Brain microvascular endothelial cell (primary cell): ENCODE results near the gene TMEM273.

ENCODE experiments used
- DNase-seq: peaks from one replicate; pipeline ENCODE4 v3.0.0-alpha.2; 2020
- H3K27ac ChIP-seq: fragments of 250-450 bp; sonication (Bioruptor Pico); 2 replicates; pipeline ENCODE4 v1.5.1; 2020; ENCODE audit warnings: mild to moderate bottlenecking, moderate library complexity
- H3K27me3 ChIP-seq: fragments of 250-450 bp; sonication (Bioruptor Pico); replicated peaks from 2 replicates; pipeline ENCODE4 v1.5.1; 2020; ENCODE audit warnings: mild to moderate bottlenecking
- H3K36me3 ChIP-seq: fragments of 250-450 bp; sonication (Bioruptor Pico); replicated peaks from 2 replicates; pipeline ENCODE4 v1.5.1; 2020; ENCODE audit warnings: mild to moderate bottlenecking
- H3K4me3 ChIP-seq: 2 replicates; pipeline ENCODE4 v1.5.1; 2011; ENCODE audit warnings: low read depth, mild to moderate bottlenecking, control low read depth, low read length, moderate library complexity
- in situ Hi-C: cut with HindIII; loops from 2 replicates; pipeline ENCODE4 v1.10.0; 2017; ENCODE audit warnings: low sequenced_read_pairs, low pct_ligation_motif_present
- TF ChIP-seq, protein P1 (sequence below): IDR thresholded peaks from 2 replicates; pipeline ENCODE4 v1.5.1; 2011; ENCODE audit warnings: low read depth, mild to moderate bottlenecking, moderate library complexity, low read length, control low read depth, inconsistent platforms; ENCODE audit errors: missing control alignments

TMEM273 gene

GRCh38 chr10:49111320-49111698, 76.9 kb downstream of the TMEM273 start:
- TF ChIP-seq, protein P1, sequence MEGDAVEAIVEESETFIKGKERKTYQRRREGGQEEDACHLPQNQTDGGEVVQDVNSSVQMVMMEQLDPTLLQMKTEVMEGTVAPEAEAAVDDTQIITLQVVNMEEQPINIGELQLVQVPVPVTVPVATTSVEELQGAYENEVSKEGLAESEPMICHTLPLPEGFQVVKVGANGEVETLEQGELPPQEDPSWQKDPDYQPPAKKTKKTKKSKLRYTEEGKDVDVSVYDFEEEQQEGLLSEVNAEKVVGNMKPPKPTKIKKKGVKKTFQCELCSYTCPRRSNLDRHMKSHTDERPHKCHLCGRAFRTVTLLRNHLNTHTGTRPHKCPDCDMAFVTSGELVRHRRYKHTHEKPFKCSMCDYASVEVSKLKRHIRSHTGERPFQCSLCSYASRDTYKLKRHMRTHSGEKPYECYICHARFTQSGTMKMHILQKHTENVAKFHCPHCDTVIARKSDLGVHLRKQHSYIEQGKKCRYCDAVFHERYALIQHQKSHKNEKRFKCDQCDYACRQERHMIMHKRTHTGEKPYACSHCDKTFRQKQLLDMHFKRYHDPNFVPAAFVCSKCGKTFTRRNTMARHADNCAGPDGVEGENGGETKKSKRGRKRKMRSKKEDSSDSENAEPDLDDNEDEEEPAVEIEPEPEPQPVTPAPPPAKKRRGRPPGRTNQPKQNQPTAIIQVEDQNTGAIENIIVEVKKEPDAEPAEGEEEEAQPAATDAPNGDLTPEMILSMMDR = no peak
- Histone ChIP-seq H3K27ac (no peak overlapping the region), H3K27me3 (no peaks in the 10 kb centered on the region), H3K36me3 (no peaks in the 10 kb centered on the region), H3K4me3 (no peak overlapping the region)
- in situ Hi-C loops = no loop called here
- no peak for DNase-seq

- in situ Hi-C loops = no loop called here
- TF ChIP-seq, protein P1 = no peak
- no peak for DNase-seq
- Histone ChIP-seq H3K27ac (no peak overlapping the region), H3K4me3 (no peak overlapping the region), H3K27me3 (no peaks in the 10 kb centered on the region), H3K36me3 (no peaks in the 10 kb centered on the region)
Observed at GRCh38 chr10:49110684-49111319, 77.4 kb downstream of the TMEM273 start.

GRCh38 chr10:49109669-49110340, 78.4 kb downstream of the TMEM273 start:
- Histone ChIP-seq H3K4me3 (no peak overlapping the region), H3K27me3 (no peaks in the 10 kb centered on the region), H3K36me3 (no peaks in the 10 kb centered on the region), H3K27ac (no peak overlapping the region)
- no peak for DNase-seq
- TF ChIP-seq, protein P1 = no peak
- in situ Hi-C loops = no loop called here

DNA sequence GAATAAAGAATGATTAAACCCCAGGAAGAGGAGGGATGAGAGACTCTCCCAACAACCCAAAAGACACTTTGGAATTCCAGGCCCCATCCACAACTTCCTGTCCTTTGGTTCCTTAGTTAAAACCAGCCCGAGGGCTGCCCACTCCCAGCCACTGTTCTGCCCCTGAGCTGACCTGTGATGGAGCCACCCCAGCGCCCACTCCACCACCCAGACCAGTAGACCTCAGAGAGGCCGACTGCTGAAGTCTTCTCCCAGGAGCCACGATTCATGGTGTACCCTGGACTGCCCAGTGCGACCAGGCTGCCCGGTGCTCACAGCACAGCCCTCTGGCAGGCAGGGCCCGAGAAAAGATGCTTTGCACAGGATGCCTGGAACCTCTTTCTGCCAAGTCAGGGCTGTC, 79.5 kb downstream of the TMEM273 start:
- H3K4me3 ChIP-seq = no peak overlapping the region
- H3K36me3 ChIP-seq = no peaks in the 10 kb centered on the region
- no peak for DNase-seq
- no peak overlapping the region for H3K27ac ChIP-seq
- in situ Hi-C loops = no loop called here
- no peaks in the 10 kb centered on the region for H3K27me3 ChIP-seq
- TF ChIP-seq, protein P1 = no peak

GRCh38 chr10:49107887-49108267, 80.3 kb downstream of the TMEM273 start:
- no peaks in the 10 kb centered on the region for H3K27me3 ChIP-seq

More at GRCh38 chr10:49107887-49108267, 80.3 kb downstream of the TMEM273 start:
- Histone ChIP-seq H3K36me3 (no peaks in the 10 kb centered on the region), H3K27ac (no peak overlapping the region), H3K4me3 (no peak overlapping the region)
- DNase-seq = no peak
- in situ Hi-C loops = no loop called here
- TF ChIP-seq, protein P1 = no peak
